ENCODE data around the gene WDPCP. TPM values are rescaled to one million over a fixed set of nuclear protein-coding genes. Genes with fewer than 3 reads are reported as not detected.
"Not testable (repeated sequence)": the region's sequence is repeated elsewhere in the genome, so short reads cannot be mapped to it uniquely, and the experiment has no call there.

Gene WDPCP
- total RNA-seq, 1 donor from 2014 or later = 16.0 TPM

GRCh38 chr2:63092401-63092800, 495.9 kb downstream of the WDPCP start:
- ATAC-seq = no peak
- DNase-seq = no peak
- intact Hi-C loops (cut with micrococcal nuclease) = no loop called here

DNA sequence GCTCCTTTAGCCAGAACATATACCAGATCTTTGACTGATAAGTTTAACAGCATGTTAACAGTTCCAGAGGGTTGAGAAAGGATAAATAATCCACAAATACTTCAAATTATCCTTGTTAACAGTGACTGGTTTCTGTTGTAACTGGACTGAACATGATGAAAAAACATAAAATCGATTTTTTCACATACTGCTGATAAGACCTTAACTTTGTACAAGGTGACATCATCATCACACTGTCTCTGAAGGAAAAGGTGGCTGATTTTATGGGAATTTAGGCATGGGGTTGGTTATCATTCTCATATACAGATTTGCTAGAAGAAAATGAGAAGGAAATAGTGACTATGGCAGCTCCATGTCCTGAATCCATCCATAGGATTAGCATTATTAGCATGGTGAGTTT, 501.6 kb downstream of the WDPCP start:
- no peak for DNase-seq
- intact Hi-C loops (cut with micrococcal nuclease) = no loop called here
- no peak for ATAC-seq

- intact Hi-C loops (cut with micrococcal nuclease) = no loop called here
- DNase-seq = no peak
These were observed 506.9 kb downstream of the WDPCP start for GRCh38 chr2:63081404-63081803.

DNA sequence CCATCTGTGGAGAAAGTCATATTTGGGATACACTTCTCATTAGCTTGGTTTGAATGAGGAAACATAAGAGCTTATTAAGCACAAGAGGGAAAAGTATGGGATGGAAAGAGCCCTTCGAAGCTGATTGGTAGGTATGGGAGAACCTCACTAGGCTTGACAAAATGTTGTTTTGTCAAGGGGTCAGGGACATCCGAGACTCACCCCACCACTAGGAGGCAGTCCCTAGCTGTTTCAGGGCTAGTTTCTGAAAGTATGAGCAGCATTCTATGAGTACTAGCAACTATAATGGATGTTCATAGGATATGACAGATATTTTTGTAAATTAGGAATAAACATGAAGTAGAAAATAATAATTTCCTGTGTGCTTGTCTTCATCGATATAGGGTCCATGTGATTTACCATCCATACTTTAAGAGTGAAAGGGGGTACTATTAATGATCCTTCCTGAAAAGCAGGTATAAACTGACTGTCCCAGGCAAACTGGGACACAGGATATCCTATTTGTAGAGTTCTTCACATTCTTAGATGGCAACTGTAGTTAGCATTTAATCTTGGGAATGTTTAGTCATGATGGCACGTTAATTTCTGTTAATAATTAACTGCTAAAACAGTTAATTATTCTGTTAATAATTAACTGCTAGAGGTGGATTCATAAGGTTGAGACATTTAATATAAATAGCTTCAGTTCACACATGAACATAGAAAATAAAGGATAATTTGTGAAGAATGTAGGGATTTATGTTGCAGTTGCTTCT, 509.2 kb downstream of the WDPCP start:
- ATAC-seq (no peak), DNase-seq (no peak)
- intact Hi-C loops (cut with micrococcal nuclease) = no loop called here

More at GRCh38 chr2:63081404-63081803, 506.9 kb downstream of the WDPCP start:
- ATAC-seq = no peak

GRCh38 chr2:63074399-63074798, 513.9 kb downstream of the WDPCP start:
- ATAC-seq; DNase-seq; intact Hi-C loops (cut with micrococcal nuclease): not testable (repeated sequence)

GRCh38 chr2:63073994-63074393, 514.3 kb downstream of the WDPCP start:
- no peak for ATAC-seq
- intact Hi-C loops (cut with micrococcal nuclease) = no loop called here
- DNase-seq = no peak

DNA sequence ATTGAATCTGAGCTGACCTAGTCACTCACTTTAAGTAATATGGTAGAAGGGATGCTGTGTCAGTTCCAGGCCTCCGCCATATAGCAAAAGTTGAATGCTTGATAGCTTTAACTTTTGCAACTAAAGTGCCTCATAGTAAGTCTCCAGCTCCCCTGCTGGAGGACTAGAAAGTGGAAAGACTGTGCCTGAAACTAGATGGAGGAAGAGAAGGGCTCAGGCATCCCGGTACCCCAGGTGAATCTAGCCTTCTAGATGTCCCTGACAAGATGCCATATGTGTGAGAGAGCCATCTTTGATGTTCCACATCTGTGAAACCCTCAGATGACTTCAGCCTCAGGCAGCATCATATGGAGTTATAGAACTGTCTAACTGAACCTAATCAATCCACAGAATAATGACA, 516.6 kb downstream of the WDPCP start:
- intact Hi-C loops (cut with micrococcal nuclease) = no loop called here
- no peak for ATAC-seq

More for the DNA sequence above, 516.6 kb downstream of the WDPCP start:
- DNase-seq = no peak

Other genes starting within 250 kb of the WDPCP start
- 1,473 TPM for gene MDH1, start 486 bp upstream of the WDPCP start, total RNA-seq